Stromal cell of bone marrow (primary cell): ENCODE results near the gene C5.
"Not testable (repeated sequence)": the region's sequence is repeated elsewhere in the genome, so short reads cannot be mapped to it uniquely, and the experiment has no call there.

Experiments used
- DNase-seq: peaks from one replicate; pipeline ENCODE4 v3.0.0-alpha.2; 2012; ENCODE audit warnings: low read depth

Gene C5

GRCh38 chr9:120979797-120980196 lies 70.3 kb downstream of the C5 start:
- no peak for DNase-seq

- no peak for DNase-seq
Measured at GRCh38 chr9:120978987-120979386, 71.1 kb downstream of the C5 start.

- DNase-seq, result no peak
Measured at GRCh38 chr9:120977321-120977720, 72.8 kb downstream of the C5 start.

GRCh38 chr9:120974921-120975320 lies 75.2 kb downstream of the C5 start:
- no peak for DNase-seq

- DNase-seq, result no peak
Measured at GRCh38 chr9:120974181-120974580, 75.9 kb downstream of the C5 start.

GRCh38 chr9:120971938-120972337 lies 78.1 kb downstream of the C5 start:
- no peak for DNase-seq

- DNase-seq, result not testable (repeated sequence)
Measured at GRCh38 chr9:120971471-120971870, 78.6 kb downstream of the C5 start.

- DNase-seq, result no peak
Measured at GRCh38 chr9:120970244-120970643, 79.8 kb downstream of the C5 start.

- no peak for DNase-seq
Measured at GRCh38 chr9:120966013-120966369, 84.1 kb downstream of the C5 start.

GRCh38 chr9:120965344-120966012 lies 84.6 kb downstream of the C5 start:
- DNase-seq, result no peak

GRCh38 chr9:120961936-120962335 lies 88.1 kb downstream of the C5 start:
- no peak for DNase-seq

- DNase-seq, result no peak
Measured at GRCh38 chr9:120960001-120960400, 90.1 kb downstream of the C5 start.

GRCh38 chr9:120956862-120957261 lies 93.2 kb downstream of the C5 start:
- no peak for DNase-seq

GRCh38 chr9:120951960-120952618 lies 98.0 kb downstream of the C5 start:
- DNase-seq, result no peak

GRCh38 chr9:120950421-120951388 lies 99.4 kb downstream of the C5 start:
- DNase-seq, result no peak

- DNase-seq, result no peak
Measured at GRCh38 chr9:120949290-120949689, 100.8 kb downstream of the C5 start.

GRCh38 chr9:120948824-120949223 lies 101.3 kb downstream of the C5 start:
- DNase-seq, result no peak

GRCh38 chr9:120947222-120947621 lies 102.9 kb downstream of the C5 start:
- DNase-seq, result no peak

- DNase-seq, result peak; percentile 76
Measured at GRCh38 chr9:120946259-120946658, 103.8 kb downstream of the C5 start.

- DNase-seq, result no peak
Measured at GRCh38 chr9:120944948-120945347, 105.1 kb downstream of the C5 start.

GRCh38 chr9:120944434-120944843 lies 105.6 kb downstream of the C5 start:
- DNase-seq, result no peak

GRCh38 chr9:120942186-120943001 lies 107.7 kb downstream of the C5 start:
- no peak for DNase-seq
